K562 (cell line): ENCODE results near the gene SRRM4. TPM values are rescaled to one million over a fixed set of nuclear protein-coding genes. Genes with fewer than 3 reads are reported as not detected.

Source experiments
- ATAC-seq: fragments of 200-7000 bp; cut with Tn5 transposase; 3 replicates; pipeline ENCODE4 v1.9.1; 2020; ENCODE audit warnings: moderate library complexity
- BruUV-seq: library from RNA; stranded (reverse); fragments of 400-500 nt; replicated peaks from 2 replicates; lab custom pipeline; 2021; lab: Mats Ljungman, UMichigan
- CTCF ChIA-PET: fragments of 300-600 bp; formaldehyde crosslinking; extraction: SDS; loops from one replicate; lab custom pipeline; 2021; ENCODE audit warnings: low intra/inter-chr PET ratio; lab: Yijun Ruan, JAX
- POLR2A ChIA-PET: fragments of 300-600, 350-650 bp; sonication (Branson Sonifier 250); formaldehyde crosslinking; extraction: SDS; loops from one replicate; lab custom pipeline; 2021; ENCODE audit warnings: antibody characterized with exemption, inconsistent platforms; lab: Yijun Ruan, JAX
- DNase-seq, 4 experiments: peaks; one replicate each; pipeline versions ENCODE4 v3.0.0 to v3.0.0-alpha.2; 2011 to 2018; ENCODE audit warnings: low spot score in 3 of 4, mixed read lengths in 3 of 4; ENCODE audit errors: extremely low read depth in 1 of 4
- FAIRE-seq: peaks from 2 replicates; lab custom pipeline; 2011; peaks lifted over from hg19 to GRCh38; lab: Jason Lieb, UNC
- H2AFZ ChIP-seq: 2 replicates; pipeline ENCODE4 v1.6.0; 2011; ENCODE audit warnings: low read depth, low read length, control low read depth, inconsistent platforms
- H3K27ac ChIP-seq: fragments of 200-600 bp; 3 replicates; pipeline ENCODE4 v1.8.0; 2011; ENCODE audit warnings: low read depth, mild to moderate bottlenecking, control low read depth, inconsistent platforms, low read length, moderate library complexity, mixed read lengths; ENCODE audit errors: extremely low read depth
- H3K27me3 ChIP-seq, 2 experiments: fragments of 300-600 bp in 1 of 2; 2 replicates in 1 of 2; 3 replicates in 1 of 2; pipeline versions ENCODE4 v1.6.0 to v1.8.0; 2011; ENCODE audit warnings: inconsistent platforms in 2 of 2, low read length in 2 of 2, mild to moderate bottlenecking in 1 of 2, mixed read lengths in 1 of 2, moderate library complexity in 1 of 2; ENCODE audit not compliant: control insufficient read depth in 2 of 2, insufficient read depth in 2 of 2
- H3K36me3 ChIP-seq: fragments of 300-600 bp; 3 replicates; pipeline ENCODE4 v1.8.0; 2011; ENCODE audit warnings: mild to moderate bottlenecking, low read length, inconsistent platforms; ENCODE audit not compliant: control insufficient read depth, insufficient read depth
- H3K4me1 ChIP-seq, 2 experiments: fragments of 200-600 bp in 1 of 2; replicated peaks in 1 of 2; 2 replicates in 1 of 2; 3 replicates in 1 of 2; pipeline versions ENCODE4 v1.5.1 to v1.8.0; 2011; ENCODE audit warnings: inconsistent platforms in 2 of 2, low read length in 2 of 2, mild to moderate bottlenecking in 1 of 2, mixed read lengths in 1 of 2, moderate library complexity in 1 of 2; ENCODE audit not compliant: control insufficient read depth in 2 of 2, insufficient read depth in 2 of 2
- H3K4me2 ChIP-seq: 2 replicates; pipeline ENCODE4 v1.6.1; 2011; ENCODE audit warnings: low read length, control low read depth, inconsistent platforms, mixed read lengths; ENCODE audit not compliant: insufficient read depth
- H3K4me3 ChIP-seq: fragments of 200-600 bp; sonication (generic), shearing (Covaris generic); 2 replicates; pipeline ENCODE4 v1.5.1; 2016; ENCODE audit warnings: control low read depth, inconsistent platforms
- H3K79me2 ChIP-seq: fragments of 200-600 bp; 3 replicates; pipeline ENCODE4 v1.8.0; 2011; ENCODE audit warnings: low read length, inconsistent platforms; ENCODE audit not compliant: control insufficient read depth, insufficient read depth
- H3K9ac ChIP-seq, 2 experiments: 2 replicates each; pipeline versions ENCODE4 v1.6.0 to v1.6.1; 2011; ENCODE audit warnings: low read depth in 2 of 2, low read length in 2 of 2, control low read depth in 1 of 2, inconsistent platforms in 1 of 2, mild to moderate bottlenecking in 1 of 2, mixed read lengths in 1 of 2; ENCODE audit not compliant: insufficient read depth in 1 of 2
- H3K9me1 ChIP-seq: one replicate; pipeline ENCODE4 v1.6.0; 2011; ENCODE audit warnings: inconsistent platforms, mild to moderate bottlenecking, low read length, moderate library complexity; ENCODE audit not compliant: control insufficient read depth, insufficient read depth
- H3K9me3 ChIP-seq: replicated peaks from 2 replicates; pipeline ENCODE4 v1.5.1; 2011; ENCODE audit warnings: low read depth, low read length, inconsistent platforms; ENCODE audit not compliant: control insufficient read depth, insufficient read depth
- H4K20me1 ChIP-seq: replicated peaks from 2 replicates; pipeline ENCODE4 v1.6.1; 2011; ENCODE audit warnings: low read length, inconsistent platforms, mixed read lengths; ENCODE audit not compliant: control insufficient read depth, insufficient read depth
- BCL6 ChIP-seq: fragments of 250-450 bp; sonication (Bioruptor Pico); IDR thresholded peaks from 2 replicates; pipeline ENCODE4 v1.4.0; 2020
- CHD7 ChIP-seq: fragments of 200-600 bp; sonication (generic); IDR thresholded peaks from one replicate; pipeline ENCODE4 v1.6.1; 2012; ENCODE audit warnings: mild to moderate bottlenecking, low read depth, low read length, inconsistent platforms
- CSDE1 ChIP-seq, 2 experiments: fragments of 450-650 bp; IDR thresholded peaks; 2 replicates each; pipeline ENCODE4 v1.6.1; 2016; ENCODE audit warnings: mild to moderate bottlenecking in 1 of 2
- HDAC3 ChIP-seq: fragments of 450-650 bp; IDR thresholded peaks from 2 replicates; pipeline ENCODE4 v1.6.1; 2018; ENCODE audit warnings: borderline replicate concordance, mild to moderate bottlenecking, moderate library complexity; ENCODE audit not compliant: partially characterized antibody
- MTF1 ChIP-seq: fragments of 250-450 bp; sonication (Bioruptor Pico); IDR thresholded peaks from 2 replicates; pipeline ENCODE4 v1.9.0; 2021; ENCODE audit warnings: moderate library complexity, mild to moderate bottlenecking, inconsistent platforms, borderline replicate concordance
- RBM22 ChIP-seq: fragments of 200-400 bp; formaldehyde crosslinking; IDR thresholded peaks from 2 replicates; pipeline ENCODE4 v1.6.1; 2018; ENCODE audit warnings: low read length, low read depth; ENCODE audit not compliant: poor library complexity, severe bottlenecking
- SP1 ChIP-seq: sonication (generic); formaldehyde crosslinking; IDR thresholded peaks from 2 replicates; pipeline ENCODE4 v1.8.1; 2022; ENCODE audit warnings: mild to moderate bottlenecking, missing genetic modification reagents
- VEZF1 ChIP-seq: fragments of 200-800 bp; sonication (Bioruptor generic); IDR thresholded peaks from 2 replicates; pipeline ENCODE4 v1.6.1; 2017; ENCODE audit warnings: missing genetic modification characterization, missing compliant biosample characterization
- ZNF75A ChIP-seq: fragments of 450-650 bp; formaldehyde crosslinking; IDR thresholded peaks from 2 replicates; pipeline ENCODE4 v1.4.0; 2020; ENCODE audit warnings: mild to moderate bottlenecking
- WGBS: fragments of 100-300 bp; shearing (Covaris generic); methylation state at CpG from one replicate; pipeline ENCODE4 v1.1.6; 2016; ENCODE audit warnings: low coverage, mixed read lengths; ENCODE audit not compliant: insufficient coverage; ENCODE audit errors: missing lambda C conversion rate; 5-methylcytosine and 5-hydroxymethylcytosine counted together
- in situ Hi-C: fragments of 300-500 bp; cut with MboI; formaldehyde crosslinking; loops from 4 replicates; pipeline ENCODE4 v1.15.0; 2018; ENCODE audit warnings: inconsistent platforms, mixed read lengths
- intact Hi-C: fragments of 100-400 bp; cut with micrococcal nuclease; formaldehyde crosslinking; loops from 2 replicates; pipeline ENCODE4 v1.14.2; 2022
- polyA plus RNA-seq, 8 experiments: library from polyadenylated mRNA; depleted of rRNA in 4 of 8; stranded (reverse) in 5 of 8; unstranded in 3 of 8; fragments of >200 nt; fragmentation: Nextera tagmentation in 2 of 8; fragmentation: Illumina TruSeq in 1 of 8; extraction: Ambion mirVana in 2 of 8; extraction: Trizol in 1 of 8; gene quantifications; 2 replicates each; pipeline versions ENCODE4 v1.2.1 to v1.2.3, GENCODE V29; 2011 to 2014; ENCODE audit warnings: inconsistent platforms in 1 of 8, missing spikeins in 1 of 8
- total RNA-seq, 7 experiments: library from RNA; depleted of rRNA in 6 of 7; stranded (reverse); fragments of >200 nt in 6 of 7; fragmentation: Illumina TruSeq in 2 of 7; extraction: Trizol in 2 of 7; gene quantifications; 2 replicates each; pipeline versions ENCODE4 v1.2.1 to v1.2.3, GENCODE V29; 2011 to 2021; ENCODE audit warnings: low replicate concordance in 1 of 7

Gene SRRM4
- total and polyA plus RNA-seq, 9 of the 15 experiments (the other 6 are each of a cell fraction or from before 2014, with no cell fraction given) = not detected

GRCh38 chr12:119134284-119135072 is 153.1 kb downstream of the SRRM4 start:
- ATAC-seq (no peak), DNase-seq (no peak), FAIRE-seq (no peak)
- no peak overlapping the region for H3K9ac ChIP-seq
- ChIA-PET CTCF (no interaction called here), POLR2A (interaction anchor here (0.8 kb wide), 1 partner anchor 10 kb away, joined by 5 read pairs; no protein-coding TSS in a partner anchor)
- 2% methylated on average over 3 of the region's 3 CpGs for WGBS
- 0 out of 2 replicates have a peak, but pooled peaks cover 3% of the 10 kb centered on the region for H4K20me1 ChIP-seq
- H3K36me3 ChIP-seq = no peaks in the 10 kb centered on the region
- intact Hi-C loops (no loop called here), in situ Hi-C loops (no loop called here)
- no peak overlapping the region for H3K27ac ChIP-seq
- H3K9me1 ChIP-seq = peaks cover 3% of the 10 kb centered on the region
- no peak overlapping the region for H2AFZ ChIP-seq
- no TSS peak for BruUV-seq
- no peaks in the 10 kb centered on the region for H3K9me3 ChIP-seq
- no peaks in the 10 kb centered on the region for H3K79me2 ChIP-seq
- no peaks in the 10 kb centered on the region for H3K27me3 ChIP-seq
- no peak overlapping the region for H3K4me3 ChIP-seq
- H3K4me2 ChIP-seq = no peak overlapping the region
- no peaks in the 10 kb centered on the region for H3K4me1 ChIP-seq
- TF ChIP-seq BCL6 (CRISPR knock-in tag) (no peak), CSDE1 (IDR thresholded peaks at IDR 0.05) (no peak), HDAC3 (no peak), SP1 (no peak), RBM22 (no peak), MTF1 (CRISPR knock-in tag) (no peak), VEZF1 (no peak), ZNF75A (CRISPR knock-in tag) (no peak), CHD7 (no peak)
